LNCaP clone FGC (cell line): ENCODE results near the gene OTOP2.

ENCODE experiments used
- DNase-seq: peaks from one replicate; pipeline ENCODE4 v3.0.0-alpha.2; 2011; ENCODE audit warnings: low read depth
- H3K4me3 ChIP-seq: 2 replicates; pipeline ENCODE4 v1.5.1; 2011; ENCODE audit warnings: mild to moderate bottlenecking, low read depth, low read length, control low read depth
- TF ChIP-seq, protein P1 (sequence below): IDR thresholded peaks from 2 replicates; pipeline ENCODE4 v1.5.1; 2012; ENCODE audit warnings: mild to moderate bottlenecking; ENCODE audit not compliant: control insufficient read depth, insufficient read depth; ENCODE audit errors: extremely low read depth

Gene OTOP2

DNA sequence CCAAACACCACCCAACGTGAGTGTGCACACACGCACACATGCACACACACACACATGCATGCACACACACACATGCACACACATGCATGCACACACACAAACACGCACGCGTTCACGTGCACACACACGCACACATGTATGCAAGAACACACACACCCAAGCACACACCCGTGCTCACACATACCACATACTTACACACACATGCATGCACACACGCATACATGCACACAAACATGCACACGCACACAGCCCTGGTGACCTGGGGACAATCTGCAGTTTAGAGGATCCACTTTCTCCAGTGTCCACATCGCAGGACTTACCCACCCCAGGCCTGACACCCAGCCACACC lies 7.2 kb upstream of the OTOP2 start:
- TF ChIP-seq, protein P1, sequence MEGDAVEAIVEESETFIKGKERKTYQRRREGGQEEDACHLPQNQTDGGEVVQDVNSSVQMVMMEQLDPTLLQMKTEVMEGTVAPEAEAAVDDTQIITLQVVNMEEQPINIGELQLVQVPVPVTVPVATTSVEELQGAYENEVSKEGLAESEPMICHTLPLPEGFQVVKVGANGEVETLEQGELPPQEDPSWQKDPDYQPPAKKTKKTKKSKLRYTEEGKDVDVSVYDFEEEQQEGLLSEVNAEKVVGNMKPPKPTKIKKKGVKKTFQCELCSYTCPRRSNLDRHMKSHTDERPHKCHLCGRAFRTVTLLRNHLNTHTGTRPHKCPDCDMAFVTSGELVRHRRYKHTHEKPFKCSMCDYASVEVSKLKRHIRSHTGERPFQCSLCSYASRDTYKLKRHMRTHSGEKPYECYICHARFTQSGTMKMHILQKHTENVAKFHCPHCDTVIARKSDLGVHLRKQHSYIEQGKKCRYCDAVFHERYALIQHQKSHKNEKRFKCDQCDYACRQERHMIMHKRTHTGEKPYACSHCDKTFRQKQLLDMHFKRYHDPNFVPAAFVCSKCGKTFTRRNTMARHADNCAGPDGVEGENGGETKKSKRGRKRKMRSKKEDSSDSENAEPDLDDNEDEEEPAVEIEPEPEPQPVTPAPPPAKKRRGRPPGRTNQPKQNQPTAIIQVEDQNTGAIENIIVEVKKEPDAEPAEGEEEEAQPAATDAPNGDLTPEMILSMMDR, result no peak
- no peak overlapping the region for H3K4me3 ChIP-seq
- no peak for DNase-seq

DNA sequence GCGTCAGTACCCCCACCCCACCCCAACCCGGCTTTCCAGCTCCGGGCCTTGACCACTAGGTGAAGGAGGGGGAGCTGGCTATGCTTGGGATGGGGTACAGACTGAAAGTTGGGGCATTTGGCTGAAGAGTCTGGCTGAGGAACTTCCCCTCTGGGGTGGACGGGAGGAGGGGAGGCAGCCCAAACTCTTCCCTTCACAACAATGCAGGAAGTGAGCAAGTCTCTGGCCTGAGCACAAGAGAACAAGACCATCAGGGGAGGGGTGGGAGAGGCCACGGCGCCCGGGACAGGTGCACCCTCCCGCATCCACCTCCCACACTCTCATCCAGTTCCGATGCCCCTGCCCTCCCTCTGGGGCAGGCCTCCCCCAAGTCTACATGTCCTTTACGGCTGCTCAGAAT lies 6.6 kb upstream of the OTOP2 start:
- DNase-seq, result no peak
- TF ChIP-seq, protein P1, result no peak
- no peak overlapping the region for H3K4me3 ChIP-seq

DNA sequence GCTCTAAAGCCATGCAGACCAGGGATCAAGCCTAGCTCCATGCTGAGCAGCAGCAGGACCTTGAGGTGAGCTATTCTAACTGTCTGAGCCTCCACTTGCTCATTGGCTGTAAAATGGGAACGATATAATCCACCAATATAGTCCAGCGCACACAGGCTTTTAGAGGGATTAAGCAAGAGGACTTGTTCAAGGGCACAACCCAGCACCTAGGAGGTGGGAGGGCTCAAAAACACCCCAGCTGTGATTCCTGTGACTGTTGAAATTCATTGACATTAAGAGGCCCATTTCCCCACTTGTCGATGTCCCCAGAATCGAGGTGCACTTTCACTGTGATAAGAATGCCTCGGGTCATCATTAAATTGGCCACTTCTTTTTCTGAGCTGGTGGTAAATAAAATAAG lies 5.2 kb upstream of the OTOP2 start:
- DNase-seq, result no peak
- H3K4me3 ChIP-seq, result no peak overlapping the region
- TF ChIP-seq, protein P1, result no peak

DNA sequence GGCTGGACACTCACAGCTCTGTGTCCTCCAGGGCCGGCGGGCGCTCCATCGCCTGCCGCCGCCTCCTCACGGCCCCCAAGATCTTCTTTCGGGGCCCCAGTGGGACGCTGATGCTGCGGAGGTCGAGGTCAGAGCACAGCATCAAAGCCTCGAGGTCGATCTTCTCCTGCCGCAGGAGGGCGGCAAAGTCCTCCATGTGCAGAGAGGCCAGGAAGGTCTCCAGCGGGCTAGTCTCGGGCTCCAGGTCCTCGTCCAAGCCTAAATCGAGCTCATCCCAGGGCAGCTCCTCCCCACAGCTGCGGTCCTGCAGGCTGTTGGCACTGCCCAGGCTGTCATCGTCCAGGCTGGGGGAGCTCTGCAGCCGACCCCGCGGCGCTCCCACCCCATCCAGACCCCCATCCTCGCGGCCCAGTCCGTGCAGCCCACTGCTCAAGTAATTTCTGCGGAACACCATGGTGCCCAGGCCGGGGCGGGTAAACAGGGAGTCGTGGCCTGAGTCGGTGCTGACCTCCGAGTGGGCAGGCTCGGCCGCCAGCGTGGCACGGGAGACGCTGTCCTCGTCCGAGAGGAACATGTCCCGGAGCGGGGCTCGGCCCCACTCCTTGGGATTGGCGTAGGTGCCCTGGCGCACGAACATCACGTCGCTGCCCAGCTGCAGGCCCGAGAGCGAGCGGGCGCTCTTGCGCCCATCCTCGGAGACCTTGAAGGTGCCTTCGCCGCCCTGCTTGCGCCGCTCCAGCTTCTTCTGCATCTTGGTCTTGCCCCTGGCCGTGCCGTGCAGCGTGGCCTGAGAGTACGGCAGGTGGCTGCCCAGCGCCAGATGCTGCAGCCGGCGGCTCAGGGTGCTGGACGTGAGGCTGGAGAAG lies 4.4 kb upstream of the OTOP2 start:
- TF ChIP-seq, protein P1, result peak; percentile 40
- DNase-seq, result no peak
- no peak overlapping the region for H3K4me3 ChIP-seq

DNA sequence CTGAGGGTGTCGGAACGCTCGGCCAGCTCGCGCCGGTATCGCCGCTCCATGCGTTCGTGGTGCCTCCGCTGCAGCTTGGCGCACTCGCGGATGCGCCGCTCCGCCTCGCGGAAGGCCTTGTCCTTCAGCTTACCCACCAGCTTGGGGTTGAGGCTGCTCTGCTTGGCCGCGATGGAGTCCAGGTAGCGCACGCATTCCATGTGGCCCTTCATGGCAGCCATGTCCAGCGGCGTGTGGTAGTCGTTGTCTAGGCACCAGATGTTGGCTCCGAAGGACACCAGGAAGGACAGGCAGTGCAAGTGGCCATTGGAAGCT lies 3.8 kb upstream of the OTOP2 start:
- no peak for DNase-seq
- TF ChIP-seq, protein P1, result no peak
- no peak overlapping the region for H3K4me3 ChIP-seq

DNA sequence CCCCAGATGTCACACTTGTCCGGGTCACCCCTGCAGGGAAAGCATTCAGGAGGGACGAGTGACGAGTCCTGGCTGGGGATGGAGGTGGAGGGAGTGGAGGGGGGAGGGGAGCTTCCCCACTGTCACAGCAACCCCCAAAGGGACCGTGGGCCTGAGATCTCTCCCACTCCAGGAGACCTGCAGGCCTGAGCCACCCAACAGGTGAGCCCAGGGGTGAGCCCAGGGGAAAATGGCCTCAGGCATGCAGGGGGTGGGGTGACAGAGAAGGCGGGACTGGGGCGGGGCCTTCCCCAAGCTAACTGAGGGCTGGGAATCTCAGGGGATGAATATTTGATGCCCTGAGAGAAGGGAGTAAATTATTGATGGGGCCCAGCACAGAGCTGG lies 3.4 kb upstream of the OTOP2 start:
- DNase-seq, result no peak
- H3K4me3 ChIP-seq, result no peak overlapping the region
- TF ChIP-seq, protein P1, result no peak
